MM.1S (cell line): ENCODE data around the gene MYF5.

Source experiments
- EZH2 ChIP-seq: fragments of 300-600 bp; sonication (generic); optimal IDR thresholded peaks from 2 replicates; pipeline ENCODE3; 2017; ENCODE audit warnings: low read depth, mild to moderate bottlenecking, antibody characterized with exemption, low read length, mixed read lengths
- TF ChIP-seq, protein P1 (sequence below): fragments of 300-600 bp; sonication (generic); IDR thresholded peaks from 2 replicates; pipeline ENCODE4 v1.5.1; 2016; ENCODE audit warnings: antibody characterized with exemption, low read length, mixed read lengths

DNA sequence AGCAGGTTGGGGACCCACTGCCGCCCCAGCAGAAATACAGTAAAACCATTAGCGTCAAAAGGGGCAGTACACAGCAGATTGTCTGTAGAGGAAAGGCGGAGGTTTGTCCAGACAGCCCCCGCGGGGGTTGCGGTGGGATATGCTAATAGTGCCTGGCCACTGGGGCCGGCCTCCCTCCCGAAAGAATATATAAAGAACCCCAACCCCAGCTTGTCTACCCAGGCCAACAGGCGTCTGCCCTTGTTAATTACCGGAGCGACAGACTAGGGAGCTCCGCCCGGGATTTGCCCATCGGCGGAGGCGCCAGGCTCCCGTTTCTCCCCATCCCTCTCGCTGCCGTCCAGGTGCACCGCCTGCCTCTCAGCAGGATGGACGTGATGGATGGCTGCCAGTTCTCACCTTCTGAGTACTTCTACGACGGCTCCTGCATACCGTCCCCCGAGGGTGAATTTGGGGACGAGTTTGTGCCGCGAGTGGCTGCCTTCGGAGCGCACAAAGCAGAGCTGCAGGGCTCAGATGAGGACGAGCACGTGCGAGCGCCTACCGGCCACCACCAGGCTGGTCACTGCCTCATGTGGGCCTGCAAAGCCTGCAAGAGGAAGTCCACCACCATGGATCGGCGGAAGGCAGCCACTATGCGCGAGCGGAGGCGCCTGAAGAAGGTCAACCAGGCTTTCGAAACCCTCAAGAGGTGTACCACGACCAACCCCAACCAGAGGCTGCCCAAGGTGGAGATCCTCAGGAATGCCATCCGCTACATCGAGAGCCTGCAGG lies at the start of gene MYF5:
- TF ChIP-seq, protein P1, sequence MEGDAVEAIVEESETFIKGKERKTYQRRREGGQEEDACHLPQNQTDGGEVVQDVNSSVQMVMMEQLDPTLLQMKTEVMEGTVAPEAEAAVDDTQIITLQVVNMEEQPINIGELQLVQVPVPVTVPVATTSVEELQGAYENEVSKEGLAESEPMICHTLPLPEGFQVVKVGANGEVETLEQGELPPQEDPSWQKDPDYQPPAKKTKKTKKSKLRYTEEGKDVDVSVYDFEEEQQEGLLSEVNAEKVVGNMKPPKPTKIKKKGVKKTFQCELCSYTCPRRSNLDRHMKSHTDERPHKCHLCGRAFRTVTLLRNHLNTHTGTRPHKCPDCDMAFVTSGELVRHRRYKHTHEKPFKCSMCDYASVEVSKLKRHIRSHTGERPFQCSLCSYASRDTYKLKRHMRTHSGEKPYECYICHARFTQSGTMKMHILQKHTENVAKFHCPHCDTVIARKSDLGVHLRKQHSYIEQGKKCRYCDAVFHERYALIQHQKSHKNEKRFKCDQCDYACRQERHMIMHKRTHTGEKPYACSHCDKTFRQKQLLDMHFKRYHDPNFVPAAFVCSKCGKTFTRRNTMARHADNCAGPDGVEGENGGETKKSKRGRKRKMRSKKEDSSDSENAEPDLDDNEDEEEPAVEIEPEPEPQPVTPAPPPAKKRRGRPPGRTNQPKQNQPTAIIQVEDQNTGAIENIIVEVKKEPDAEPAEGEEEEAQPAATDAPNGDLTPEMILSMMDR = no peak
- no peak for TF ChIP-seq EZH2
